IMR-90 (cell line): ENCODE results near the gene PAF1. TPM values are rescaled to one million over a fixed set of nuclear protein-coding genes. Genes with fewer than 3 reads are reported as not detected.

Source experiments
- ATAC-seq: fragments of 200-7000 bp; cut with Tn5 transposase; 2 replicates; pipeline ENCODE4 v1.9.1; 2020; ENCODE audit warnings: low read depth, mild to moderate bottlenecking, moderate library complexity
- BruUV-seq: library from RNA; stranded (reverse); fragments of 400-500 nt; replicated peaks from 2 replicates; lab custom pipeline; 2021; lab: Mats Ljungman, UMichigan
- CTCF ChIA-PET: fragments of 300-600 bp; formaldehyde crosslinking; extraction: SDS; loops from one replicate; lab custom pipeline; 2021; ENCODE audit warnings: antibody characterized with exemption; lab: Yijun Ruan, JAX
- POLR2A ChIA-PET: fragments of 300-600 bp; sonication (Branson Sonifier 250); formaldehyde crosslinking; loops from one replicate; lab custom pipeline; 2022; ENCODE audit warnings: antibody characterized with exemption; ENCODE audit not compliant: unreplicated experiment; lab: Charles Lee
- DNase-seq: peaks from one replicate; pipeline ENCODE4 v3.0.0; 2013
- H2AFZ ChIP-seq: replicated peaks from 2 replicates; pipeline ENCODE3; 2013; ENCODE audit warnings: low read length, mild to moderate bottlenecking; ENCODE audit not compliant: poor library complexity
- H2AK5ac ChIP-seq: 2 replicates; pipeline ENCODE4 v1.6.1; 2013; ENCODE audit warnings: low read depth, low read length, inconsistent platforms
- H2AK9ac ChIP-seq: replicated peaks from 2 replicates; pipeline ENCODE3; 2013; ENCODE audit warnings: mild to moderate bottlenecking, low read depth, low read length, moderate library complexity; ENCODE audit not compliant: poor library complexity
- H2BK120ac ChIP-seq: 2 replicates; pipeline ENCODE4 v1.6.1; 2013; ENCODE audit warnings: low read depth, low read length, inconsistent platforms
- H2BK15ac ChIP-seq: 3 replicates; pipeline ENCODE4 v1.6.1; 2013; ENCODE audit warnings: low read depth, low read length, inconsistent platforms
- H2BK20ac ChIP-seq: 2 replicates; pipeline ENCODE4 v1.6.1; 2013; ENCODE audit warnings: low read depth, mild to moderate bottlenecking, inconsistent platforms, low read length, moderate library complexity
- H2BK5ac ChIP-seq: 2 replicates; pipeline ENCODE4 v1.6.1; 2013; ENCODE audit warnings: mild to moderate bottlenecking, low read depth, low read length, inconsistent platforms; ENCODE audit not compliant: poor library complexity, severe bottlenecking
- H3K14ac ChIP-seq: replicated peaks from 2 replicates; pipeline ENCODE4 v1.6.1; 2013; ENCODE audit warnings: low read depth, low read length, inconsistent platforms
- H3K18ac ChIP-seq: 2 replicates; pipeline ENCODE4 v1.6.1; 2013; ENCODE audit warnings: low read depth, low read length, control low read depth
- H3K23ac ChIP-seq: 2 replicates; pipeline ENCODE4 v1.6.1; 2013; ENCODE audit warnings: low read depth, low read length, inconsistent platforms
- H3K27ac ChIP-seq: 2 replicates; pipeline ENCODE4 v1.5.1; 2013; ENCODE audit warnings: mild to moderate bottlenecking, control low read depth, low read length; ENCODE audit not compliant: insufficient read depth
- H3K27me3 ChIP-seq: 2 replicates; pipeline ENCODE4 v1.6.1; 2013; ENCODE audit warnings: low read length; ENCODE audit not compliant: control insufficient read depth, insufficient read depth
- H3K36me3 ChIP-seq: 2 replicates; pipeline ENCODE4 v1.6.1; 2013; ENCODE audit warnings: low read length, mixed read lengths; ENCODE audit not compliant: control insufficient read depth, insufficient read depth
- H3K4ac ChIP-seq: 2 replicates; pipeline ENCODE4 v1.6.1; 2013; ENCODE audit warnings: low read depth, low read length, inconsistent platforms
- H3K4me1 ChIP-seq: 2 replicates; pipeline ENCODE4 v1.6.1; 2013; ENCODE audit warnings: low read length, mixed read lengths; ENCODE audit not compliant: control insufficient read depth, insufficient read depth
- H3K4me2 ChIP-seq: 2 replicates; pipeline ENCODE4 v1.6.1; 2013; ENCODE audit warnings: low read depth, mild to moderate bottlenecking, control low read depth, low read length, moderate library complexity
- H3K4me3 ChIP-seq: 2 replicates; pipeline ENCODE4 v1.5.1; 2013; ENCODE audit warnings: low read depth, mild to moderate bottlenecking, control low read depth, low read length, moderate library complexity; ENCODE audit not compliant: insufficient read depth
- H3K56ac ChIP-seq: 2 replicates; pipeline ENCODE4 v1.6.1; 2013; ENCODE audit warnings: low read length, inconsistent platforms; ENCODE audit not compliant: insufficient read depth; ENCODE audit errors: extremely low read depth
- H3K79me1 ChIP-seq, 2 experiments: 2 replicates each; pipeline ENCODE4 v1.6.1; 2013; ENCODE audit warnings: low read length in 2 of 2, inconsistent platforms in 1 of 2, low read depth in 1 of 2
- H3K9ac ChIP-seq: 2 replicates; pipeline ENCODE4 v1.6.1; 2013; ENCODE audit warnings: low read depth, low read length, control low read depth
- H3K9me1 ChIP-seq: 2 replicates; pipeline ENCODE4 v1.6.1; 2013; ENCODE audit warnings: low read length, inconsistent platforms; ENCODE audit not compliant: insufficient read depth
- H3K9me3 ChIP-seq: 2 replicates; pipeline ENCODE4 v1.6.1; 2013; ENCODE audit warnings: low read length; ENCODE audit not compliant: control insufficient read depth, insufficient read depth
- H4K20me1 ChIP-seq: 2 replicates; pipeline ENCODE4 v1.6.1; 2013; ENCODE audit warnings: low read length, inconsistent platforms; ENCODE audit not compliant: insufficient read depth
- H4K5ac ChIP-seq: 2 replicates; pipeline ENCODE4 v1.6.1; 2013; ENCODE audit warnings: mild to moderate bottlenecking, low read depth, low read length, control low read depth
- H4K8ac ChIP-seq, 2 experiments: 2 replicates each; pipeline ENCODE4 v1.6.1; 2013; ENCODE audit warnings: low read depth in 2 of 2, low read length in 2 of 2, control low read depth in 1 of 2, inconsistent platforms in 1 of 2
- H4K91ac ChIP-seq: 2 replicates; pipeline ENCODE4 v1.6.1; 2013; ENCODE audit warnings: low read depth, low read length, inconsistent platforms; ENCODE audit not compliant: insufficient read depth
- BHLHE40 ChIP-seq: fragments of 150-350 bp; IDR thresholded peaks from 2 replicates; pipeline ENCODE4 v1.6.1; 2016; ENCODE audit warnings: mild to moderate bottlenecking, low read depth, low read length
- MXI1 ChIP-seq: IDR thresholded peaks from 2 replicates; pipeline ENCODE4 v1.6.1; 2012; ENCODE audit warnings: low read depth, mild to moderate bottlenecking, low read length, moderate library complexity, borderline replicate concordance
- POLR2A ChIP-seq: IDR thresholded peaks from 2 replicates; pipeline ENCODE4 v1.6.1; 2012; ENCODE audit warnings: mild to moderate bottlenecking, low read depth, low read length
- RCOR1 ChIP-seq: IDR thresholded peaks from 2 replicates; pipeline ENCODE4 v1.6.1; 2012; ENCODE audit warnings: mild to moderate bottlenecking, low read length, improper control_type of control experiment; ENCODE audit not compliant: insufficient replicate concordance
- USF2 ChIP-seq: fragments of 150-350 bp; IDR thresholded peaks from 2 replicates; pipeline ENCODE4 v1.6.1; 2017; ENCODE audit warnings: mild to moderate bottlenecking, antibody characterized with exemption, low read length, low read depth
- WGBS, 2 experiments: methylation state at CpG; one replicate each; pipeline versions ENCODE4 v1.1.5 to v1.1.7; 2013; ENCODE audit warnings: missing lambda C conversion rate in 2 of 2; ENCODE audit not compliant: insufficient read length in 1 of 2; ENCODE audit errors: extremely low coverage in 2 of 2; 5-methylcytosine and 5-hydroxymethylcytosine counted together
- dilution Hi-C: fragments of 300-500 bp; cut with HindIII; formaldehyde crosslinking; loops from one replicate; pipeline ENCODE4 v1.14.3; 2018; ENCODE audit warnings: low sequenced_read_pairs; ENCODE audit not compliant: unreplicated experiment
- in situ Hi-C: fragments of 300-500 bp; cut with MboI; formaldehyde crosslinking; loops from 3 replicates; pipeline ENCODE4 v1.14.3; 2019; ENCODE audit warnings: low sequenced_read_pairs, inconsistent platforms, mixed read lengths
- intact Hi-C: fragments of 100-400 bp; cut with micrococcal nuclease; formaldehyde crosslinking; loops from 2 replicates; pipeline ENCODE4 v1.10.0; 2022
- polyA plus RNA-seq, 3 experiments: library from polyadenylated mRNA; depleted of rRNA; stranded (reverse); fragments of >200 nt; gene quantifications; 2 replicates each; pipeline ENCODE4 v1.2.3, GENCODE V29; 2012; ENCODE audit warnings: low replicate concordance in 1 of 3
- total RNA-seq: library from RNA; depleted of rRNA; stranded (reverse); fragments of >200 nt; gene quantifications from 2 replicates; pipeline ENCODE4 v1.2.3, GENCODE V29; 2012
- TF ChIP-seq, protein P1 (sequence below): fragments of 150-350 bp; IDR thresholded peaks from 2 replicates; pipeline ENCODE4 v1.6.1; 2016; ENCODE audit warnings: low read depth, mild to moderate bottlenecking, low read length, moderate library complexity, borderline replicate concordance

PAF1 gene
- total and polyA plus RNA-seq, 2 of the 4 experiments (the other 2 are of a cell fraction): 45.7 to 54.3 TPM

GRCh38 chr19:39342647-39343305, 48.1 kb downstream of the PAF1 start:
- Histone ChIP-seq H3K9ac (peak overlapping the region; percentile 80), H3K79me1 (peaks cover 18 to 65% of the 10 kb centered on the region in 2 experiments), H3K56ac (no peak overlapping the region), H3K9me3 (no peaks in the 10 kb centered on the region), H3K23ac (peak overlapping the region; percentile 6; the same call in 1 of the 2 replicates), H4K91ac (no peak overlapping the region), H3K4me3 (peak overlapping the region; percentile 84), H3K27ac (peak overlapping the region; percentile 50), H2BK120ac (no peak overlapping the region), H3K18ac (no peak overlapping the region; the same call in 1 of the 2 replicates), H2AK9ac (peak overlapping the region; percentile 89), H4K8ac (no peak overlapping the region; a peak in 1 of 4 replicates), H2BK5ac (no peak overlapping the region), H3K27me3 (no peaks in the 10 kb centered on the region), H3K9me1 (peaks cover 21% of the 10 kb centered on the region), H2AFZ (peak overlapping the region; percentile 86), H2AK5ac (peak overlapping the region; percentile 8), H3K14ac (no peak overlapping the region; the same call in none of the 2 replicates), H3K4me1 (peaks cover 18% of the 10 kb centered on the region), H4K5ac (no peak overlapping the region), H3K4me2 (peak overlapping the region; percentile 84), H4K20me1 (peaks cover 34% of the 10 kb centered on the region), H3K4ac (peak overlapping the region; percentile 70), H2BK15ac (no peak overlapping the region), H2BK20ac (no peak overlapping the region), H3K36me3 (0 out of 2 replicates have a peak, but pooled peaks cover 1% of the 10 kb centered on the region)
- intact Hi-C loops: loop anchor here (1.0 to 5.0 kb wide), 4 partner anchors 20 to 220 kb away; partner anchors contain the start of genes MED29, PAF1 and PLEKHG2
- DNase-seq (no peak), ATAC-seq (peak; percentile 0; the same call in 1 of the 2 replicates)
- ChIA-PET CTCF (no interaction called here), POLR2A (interaction anchor here (1.3 kb wide), 1 partner anchor 93 kb away, joined by 4 read pairs; the partner anchor contains the start of gene RPS16)
- dilution Hi-C loops: no loop called here
- 0% methylated on average over 24 of the region's 51 CpGs; no CpG with 5 or more reads in 1 of the 2 experiments for WGBS, 2 experiments
- no TSS peak for BruUV-seq
- in situ Hi-C loops: no loop called here
- TF ChIP-seq MXI1 (0 out of 2 replicates have a peak, but pooled peaks have one; percentile 34), POLR2A (peak; percentile 52; the same call in 1 of the 2 replicates), BHLHE40 (peak; percentile 18; the same call in 1 of the 2 replicates), USF2 (no peak), RCOR1 (no peak)
- TF ChIP-seq, protein P1, sequence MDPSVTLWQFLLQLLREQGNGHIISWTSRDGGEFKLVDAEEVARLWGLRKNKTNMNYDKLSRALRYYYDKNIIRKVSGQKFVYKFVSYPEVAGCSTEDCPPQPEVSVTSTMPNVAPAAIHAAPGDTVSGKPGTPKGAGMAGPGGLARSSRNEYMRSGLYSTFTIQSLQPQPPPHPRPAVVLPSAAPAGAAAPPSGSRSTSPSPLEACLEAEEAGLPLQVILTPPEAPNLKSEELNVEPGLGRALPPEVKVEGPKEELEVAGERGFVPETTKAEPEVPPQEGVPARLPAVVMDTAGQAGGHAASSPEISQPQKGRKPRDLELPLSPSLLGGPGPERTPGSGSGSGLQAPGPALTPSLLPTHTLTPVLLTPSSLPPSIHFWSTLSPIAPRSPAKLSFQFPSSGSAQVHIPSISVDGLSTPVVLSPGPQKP: no peak
